Astrocyte of the spinal cord (primary cell): Measurements from ENCODE around the gene POMC.
"Not testable (repeated sequence)": the region's sequence is repeated elsewhere in the genome, so short reads cannot be mapped to it uniquely, and the experiment has no call there.

ENCODE experiments used
- DNase-seq: peaks from one replicate; pipeline ENCODE4 v3.0.0; 2011; ENCODE audit warnings: low read depth, low spot score
- H3K4me3 ChIP-seq: 2 replicates; pipeline ENCODE4 v1.5.1; 2011; ENCODE audit warnings: low read depth, mild to moderate bottlenecking, low read length, moderate library complexity
- CTCF ChIP-seq: IDR thresholded peaks from 2 replicates; pipeline ENCODE4 v1.5.1; 2012; ENCODE audit warnings: low read depth, mild to moderate bottlenecking, low read length, inconsistent platforms
- in situ Hi-C: cut with HindIII; loops from 2 replicates; pipeline ENCODE4 v1.10.0; 2017; ENCODE audit warnings: low sequenced_read_pairs

Gene POMC

DNA sequence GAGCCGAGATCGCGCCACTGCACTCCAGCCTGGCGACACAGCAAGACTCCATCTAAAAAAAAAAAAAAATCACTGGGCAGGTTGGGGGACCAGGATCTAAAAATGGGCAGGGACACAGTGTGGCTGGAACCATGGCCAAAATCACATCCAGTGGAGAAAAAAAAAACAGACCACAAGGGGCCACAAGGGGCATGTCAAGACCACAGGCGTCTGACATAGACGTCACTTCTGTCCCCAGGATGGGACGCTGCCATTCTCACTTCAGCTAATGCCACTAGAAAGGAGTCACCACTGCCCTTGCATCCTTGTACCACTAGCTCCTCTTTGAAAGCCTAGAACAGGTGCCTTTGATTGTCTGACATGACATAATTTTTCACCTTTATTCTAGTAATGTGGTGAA, 2.5 kb upstream of the POMC start:
- H3K4me3 ChIP-seq = no peak overlapping the region
- in situ Hi-C loops = no loop called here
- no peak for TF ChIP-seq CTCF
- no peak for DNase-seq

- H3K4me3 ChIP-seq = no peak overlapping the region
- TF ChIP-seq CTCF = no peak
- DNase-seq = no peak
- in situ Hi-C loops = no loop called here
These were observed 692 bp upstream of the POMC start for GRCh38 chr2:25169073-25169470.

DNA sequence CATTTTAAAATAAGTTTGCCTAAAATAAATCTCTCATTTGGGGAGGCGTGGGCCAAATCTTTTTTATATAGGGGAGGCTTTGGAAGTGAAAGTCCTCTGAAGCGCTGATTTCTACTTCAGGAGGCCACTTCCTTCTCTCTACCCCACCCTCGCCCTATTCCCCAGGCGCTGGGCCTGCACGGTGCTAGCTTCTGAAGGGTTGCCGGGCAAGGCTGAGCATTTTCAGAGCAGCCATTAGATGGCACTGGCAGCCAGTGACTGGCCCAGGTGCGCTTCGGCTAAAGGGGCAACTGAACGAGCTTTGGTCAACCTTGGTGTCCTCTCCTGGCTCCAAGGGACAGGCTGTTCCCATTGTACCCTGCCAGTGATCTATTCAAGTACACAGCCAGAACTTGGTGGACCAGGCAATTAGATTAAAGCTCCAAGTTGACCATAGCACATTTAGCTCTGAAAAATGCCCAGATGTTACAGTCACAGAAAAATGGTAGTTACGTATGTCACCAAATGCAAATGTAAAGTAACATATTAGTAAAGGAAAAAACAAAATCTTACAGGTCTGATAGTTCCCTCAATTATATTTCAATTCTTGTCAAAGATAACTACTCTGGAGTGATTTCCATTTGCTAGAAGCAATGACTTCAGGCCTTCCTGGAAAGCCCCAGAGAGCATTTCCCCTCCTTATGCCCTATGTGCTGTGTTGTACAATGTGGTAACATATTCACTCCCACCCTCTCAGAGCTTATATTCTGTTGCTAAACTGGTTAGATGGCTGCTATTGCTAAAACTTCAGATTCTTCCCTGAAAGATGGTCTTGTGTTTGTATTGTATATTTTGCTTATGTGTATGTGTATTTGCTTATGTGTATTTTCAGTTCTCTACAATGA, 2.1 kb downstream of the POMC start:
- TF ChIP-seq CTCF = peak; percentile 36
- no peak overlapping the region for H3K4me3 ChIP-seq
- no peak for DNase-seq
- in situ Hi-C loops = no loop called here

- no peak for TF ChIP-seq CTCF
- in situ Hi-C loops = no loop called here
- DNase-seq = no peak
- H3K4me3 ChIP-seq = no peak overlapping the region
These were observed 3.8 kb downstream of the POMC start for GRCh38 chr2:25164561-25164960.

GRCh38 chr2:25162061-25162460, 6.3 kb downstream of the POMC start:
- in situ Hi-C loops, DNase-seq, H3K4me3 ChIP-seq: not testable (repeated sequence)

GRCh38 chr2:25161055-25161781, 7.2 kb downstream of the POMC start:
- no peak for DNase-seq
- TF ChIP-seq CTCF = no peak
- no peak overlapping the region for H3K4me3 ChIP-seq
- in situ Hi-C loops = no loop called here

GRCh38 chr2:25160376-25160775, 8.0 kb downstream of the POMC start:
- in situ Hi-C loops = no loop called here
- no peak for TF ChIP-seq CTCF
- H3K4me3 ChIP-seq = no peak overlapping the region
- DNase-seq = no peak
